ENCODE data around the gene PELI2. TPM values are rescaled to one million over a fixed set of nuclear protein-coding genes. Genes with fewer than 3 reads are reported as not detected.

The PELI2 gene
- total RNA-seq, 2 donors from 2014 or later: 8.9 to 25.7 TPM

DNA sequence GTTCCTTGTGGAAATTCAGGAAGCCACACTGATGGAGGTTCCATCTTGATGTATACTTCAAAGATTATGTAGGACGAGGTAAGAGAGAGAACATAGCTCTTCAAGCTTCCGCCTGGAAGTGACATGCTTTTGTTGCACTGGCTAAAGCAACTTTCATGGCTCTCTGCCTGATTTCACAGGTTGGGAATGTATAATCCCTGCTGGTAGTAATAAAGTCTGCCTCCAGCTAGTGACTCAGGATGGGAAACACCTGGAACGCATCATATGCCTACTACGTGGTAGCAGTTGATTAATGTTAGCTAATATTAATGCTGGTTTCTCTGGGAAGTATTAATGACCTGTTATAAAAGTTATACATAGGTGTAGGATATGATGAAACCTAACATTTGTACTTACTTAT lies 71.1 kb downstream of the PELI2 start:
- Histone ChIP-seq H3K4me3 (no peak overlapping the region), H3K27ac (no peak overlapping the region), H3K36me3 (no peaks in the 10 kb centered on the region), H3K4me1 (replicated peaks) (no peaks in the 10 kb centered on the region), H3K9me3 (no peaks in the 10 kb centered on the region), H3K27me3 (replicated peaks; ENCODE audit: insufficient read depth) (no peaks in the 10 kb centered on the region)
- intact Hi-C loops (cut with DNase I): no loop called here
- TF ChIP-seq POLR2AphosphoS5 (IDR thresholded peaks at IDR 0.05): no peak
- TF ChIP-seq, protein P1, sequence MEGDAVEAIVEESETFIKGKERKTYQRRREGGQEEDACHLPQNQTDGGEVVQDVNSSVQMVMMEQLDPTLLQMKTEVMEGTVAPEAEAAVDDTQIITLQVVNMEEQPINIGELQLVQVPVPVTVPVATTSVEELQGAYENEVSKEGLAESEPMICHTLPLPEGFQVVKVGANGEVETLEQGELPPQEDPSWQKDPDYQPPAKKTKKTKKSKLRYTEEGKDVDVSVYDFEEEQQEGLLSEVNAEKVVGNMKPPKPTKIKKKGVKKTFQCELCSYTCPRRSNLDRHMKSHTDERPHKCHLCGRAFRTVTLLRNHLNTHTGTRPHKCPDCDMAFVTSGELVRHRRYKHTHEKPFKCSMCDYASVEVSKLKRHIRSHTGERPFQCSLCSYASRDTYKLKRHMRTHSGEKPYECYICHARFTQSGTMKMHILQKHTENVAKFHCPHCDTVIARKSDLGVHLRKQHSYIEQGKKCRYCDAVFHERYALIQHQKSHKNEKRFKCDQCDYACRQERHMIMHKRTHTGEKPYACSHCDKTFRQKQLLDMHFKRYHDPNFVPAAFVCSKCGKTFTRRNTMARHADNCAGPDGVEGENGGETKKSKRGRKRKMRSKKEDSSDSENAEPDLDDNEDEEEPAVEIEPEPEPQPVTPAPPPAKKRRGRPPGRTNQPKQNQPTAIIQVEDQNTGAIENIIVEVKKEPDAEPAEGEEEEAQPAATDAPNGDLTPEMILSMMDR (IDR thresholded peaks at IDR 0.05): no peak
- no peak for TF ChIP-seq POLR2A (IDR thresholded peaks at IDR 0.05)
- DNase-seq (ENCODE audit: low spot score): no peak
- WGBS: 44% methylated on average over 4 of the region's 4 CpGs

DNA sequence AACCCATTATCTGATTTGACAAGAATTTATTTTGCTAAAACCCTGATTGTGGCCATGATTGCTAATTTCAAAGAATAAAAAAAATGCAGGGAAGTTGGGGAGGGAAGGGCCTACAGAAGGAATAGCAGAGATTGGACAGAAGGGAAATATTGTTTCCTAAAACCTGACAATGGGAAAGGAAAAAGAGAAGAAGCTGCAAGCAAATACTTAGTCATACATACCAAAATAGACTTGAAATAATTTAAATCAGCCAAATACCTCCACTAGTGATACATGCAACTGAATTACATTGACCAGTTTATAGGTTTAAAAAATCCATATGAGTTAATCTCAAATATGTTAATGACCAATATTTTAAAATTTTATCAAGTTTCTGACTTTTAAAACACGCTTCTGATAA lies 75.1 kb downstream of the PELI2 start:
- Histone ChIP-seq H3K4me1 (replicated peaks) (no peaks in the 10 kb centered on the region), H3K36me3 (no peaks in the 10 kb centered on the region), H3K4me3 (no peak overlapping the region), H3K9me3 (no peaks in the 10 kb centered on the region), H3K27ac (no peak overlapping the region), H3K27me3 (replicated peaks; ENCODE audit: insufficient read depth) (no peaks in the 10 kb centered on the region)
- 100% methylated on average over 1 of the region's 1 CpG for WGBS
- intact Hi-C loops (cut with DNase I): no loop called here
- TF ChIP-seq POLR2AphosphoS5 (IDR thresholded peaks at IDR 0.05): no peak
- TF ChIP-seq, protein P1 (IDR thresholded peaks at IDR 0.05): no peak
- no peak for TF ChIP-seq POLR2A (IDR thresholded peaks at IDR 0.05)
- no peak for DNase-seq (ENCODE audit: low spot score)

DNA sequence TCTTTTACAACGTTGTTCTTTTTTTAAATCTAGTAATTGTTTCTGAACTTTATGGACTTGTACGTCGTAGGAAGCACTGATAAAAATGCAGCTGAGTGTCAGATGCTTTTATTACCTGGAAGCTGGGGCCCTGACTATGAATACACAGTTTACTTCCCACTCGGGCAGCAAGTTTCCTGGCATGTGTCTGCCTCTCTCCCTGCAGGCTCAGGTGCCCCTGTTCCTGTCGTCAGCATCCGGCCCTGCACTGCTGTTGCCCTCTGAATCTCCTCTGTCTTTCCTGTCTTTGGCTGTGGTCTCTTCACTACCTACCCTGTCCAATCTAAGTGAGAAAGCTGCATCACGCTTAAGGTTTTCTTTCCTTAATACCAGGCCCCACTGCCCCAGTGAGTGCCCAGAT lies 75.8 kb downstream of the PELI2 start:
- H3K9me3 ChIP-seq: no peaks in the 10 kb centered on the region
- no peaks in the 10 kb centered on the region for H3K4me1 ChIP-seq (replicated peaks)
- WGBS: 32% methylated on average over 7 of the region's 7 CpGs
- H3K27ac ChIP-seq: no peak overlapping the region
- intact Hi-C loops (cut with DNase I): no loop called here
- no peaks in the 10 kb centered on the region for H3K36me3 ChIP-seq
- no peak for DNase-seq (ENCODE audit: low spot score)
- H3K27me3 ChIP-seq (replicated peaks; ENCODE audit: insufficient read depth): no peaks in the 10 kb centered on the region
- TF ChIP-seq, protein P1 (IDR thresholded peaks at IDR 0.05): no peak
- TF ChIP-seq POLR2AphosphoS5 (IDR thresholded peaks at IDR 0.05): no peak
- TF ChIP-seq POLR2A (IDR thresholded peaks at IDR 0.05): no peak
- H3K4me3 ChIP-seq: no peak overlapping the region

DNA sequence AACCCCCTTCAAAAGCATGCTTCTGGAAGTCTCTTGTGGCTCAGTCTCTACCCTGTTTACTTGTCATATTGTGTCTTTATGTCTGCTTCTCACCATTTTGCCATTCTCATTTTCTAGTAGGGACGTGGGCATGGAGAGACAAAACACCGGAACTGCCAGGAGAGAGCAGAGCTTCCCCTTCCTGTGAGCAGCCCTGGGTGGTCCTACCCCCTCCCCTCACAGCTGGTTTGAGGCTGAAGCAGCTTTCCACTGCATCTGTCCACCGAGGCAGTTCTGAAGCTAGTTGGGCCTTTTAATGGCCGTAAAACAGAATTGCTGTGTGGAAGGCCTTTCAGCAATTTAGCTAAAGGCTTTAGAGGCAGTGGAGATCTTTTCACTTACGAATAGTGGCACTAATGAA lies 77.0 kb downstream of the PELI2 start:
- no peaks in the 10 kb centered on the region for H3K4me1 ChIP-seq (replicated peaks)
- H3K27ac ChIP-seq: no peak overlapping the region
- intact Hi-C loops (cut with DNase I): loop anchor here (5.0 kb wide), 1 partner anchor 78 kb away; the partner anchor contains the start of gene PELI2
- H3K9me3 ChIP-seq: no peaks in the 10 kb centered on the region
- H3K36me3 ChIP-seq: no peaks in the 10 kb centered on the region
- TF ChIP-seq POLR2A (IDR thresholded peaks at IDR 0.05) (no peak), POLR2AphosphoS5 (IDR thresholded peaks at IDR 0.05) (no peak)
- TF ChIP-seq, protein P1 (IDR thresholded peaks at IDR 0.05): no peak
- H3K4me3 ChIP-seq: no peak overlapping the region
- 80% methylated on average over 5 of the region's 5 CpGs for WGBS
- DNase-seq (ENCODE audit: low spot score): no peak
- H3K27me3 ChIP-seq (replicated peaks; ENCODE audit: insufficient read depth): no peaks in the 10 kb centered on the region

DNA sequence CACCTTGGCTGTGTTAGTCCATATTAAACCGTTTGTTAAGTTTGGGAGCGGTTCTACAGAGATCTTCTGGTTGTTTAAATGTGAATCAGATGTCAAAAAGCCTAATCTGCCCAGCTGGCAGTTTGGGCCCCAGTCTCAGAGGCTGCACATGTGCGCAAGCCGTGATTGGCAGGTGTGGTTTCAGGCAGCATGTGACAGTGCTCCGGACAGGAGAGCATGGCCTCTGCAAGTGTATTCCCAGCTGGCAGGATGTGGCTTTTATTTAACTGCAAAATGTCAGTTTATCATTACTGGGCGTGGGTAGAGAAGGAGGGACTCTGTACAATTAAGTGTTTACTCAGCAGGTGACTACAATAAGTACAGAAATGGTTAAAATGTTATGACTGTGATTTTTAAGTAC lies 77.5 kb downstream of the PELI2 start:
- H3K27me3 ChIP-seq (replicated peaks; ENCODE audit: insufficient read depth): no peaks in the 10 kb centered on the region
- TF ChIP-seq POLR2A (IDR thresholded peaks at IDR 0.05): no peak
- TF ChIP-seq, protein P1 (IDR thresholded peaks at IDR 0.05): no peak
- TF ChIP-seq POLR2AphosphoS5 (IDR thresholded peaks at IDR 0.05): no peak
- H3K4me1 ChIP-seq (replicated peaks): no peaks in the 10 kb centered on the region
- no peaks in the 10 kb centered on the region for H3K9me3 ChIP-seq
- intact Hi-C loops (cut with DNase I): loop anchor here (5.0 kb wide), 1 partner anchor 78 kb away; the partner anchor contains the start of gene PELI2
- no peak for DNase-seq (ENCODE audit: low spot score)
- H3K27ac ChIP-seq: no peak overlapping the region
- 72% methylated on average over 6 of the region's 6 CpGs for WGBS
- no peak overlapping the region for H3K4me3 ChIP-seq
- H3K36me3 ChIP-seq: no peaks in the 10 kb centered on the region

Data from prostate gland (tissue), 2 donors.